HG02938 (cell line): ENCODE data around the gene CTAGE8.
"Not testable (repeated sequence)": the region's sequence is repeated elsewhere in the genome, so short reads cannot be mapped to it uniquely, and the experiment has no call there.

ENCODE experiments used
- ATAC-seq: cut with Tn5 transposase; IDR thresholded peaks from one replicate; pipeline ENCODE4 v1.9.1; 2021; ENCODE audit warnings: mild to moderate bottlenecking, moderate library complexity; ENCODE audit not compliant: unreplicated experiment

CTAGE8 gene

GRCh38 chr7:144269188-144269587 is at the start of gene CTAGE8:
Gene CTAGE8 (minus strand): TSS chr7:144269288. CDS start chr7:144269250, 38 bp downstream.
- not testable (repeated sequence) for ATAC-seq

GRCh38 chr7:144317537-144317936 is 48.4 kb upstream of the CTAGE8 start:
- ATAC-seq = not testable (repeated sequence)

- not testable (repeated sequence) for ATAC-seq
Measured at GRCh38 chr7:144311872-144312469, 42.9 kb upstream of the CTAGE8 start, which contains the start of gene OR2A1. Gene OR2A1 (plus strand): TSS chr7:144312419. CDS start chr7:144318125, 5,706 bp downstream.

- not testable (repeated sequence) for ATAC-seq
Measured at GRCh38 chr7:144311218-144311617, 42.1 kb upstream of the CTAGE8 start.

- ATAC-seq = not testable (repeated sequence)
Measured at GRCh38 chr7:144309702-144310101, 40.6 kb upstream of the CTAGE8 start.

- ATAC-seq = not testable (repeated sequence)
Measured at GRCh38 chr7:144305156-144305555, 36.1 kb upstream of the CTAGE8 start.

GRCh38 chr7:144303607-144304006 is 34.5 kb upstream of the CTAGE8 start:
- not testable (repeated sequence) for ATAC-seq

DNA sequence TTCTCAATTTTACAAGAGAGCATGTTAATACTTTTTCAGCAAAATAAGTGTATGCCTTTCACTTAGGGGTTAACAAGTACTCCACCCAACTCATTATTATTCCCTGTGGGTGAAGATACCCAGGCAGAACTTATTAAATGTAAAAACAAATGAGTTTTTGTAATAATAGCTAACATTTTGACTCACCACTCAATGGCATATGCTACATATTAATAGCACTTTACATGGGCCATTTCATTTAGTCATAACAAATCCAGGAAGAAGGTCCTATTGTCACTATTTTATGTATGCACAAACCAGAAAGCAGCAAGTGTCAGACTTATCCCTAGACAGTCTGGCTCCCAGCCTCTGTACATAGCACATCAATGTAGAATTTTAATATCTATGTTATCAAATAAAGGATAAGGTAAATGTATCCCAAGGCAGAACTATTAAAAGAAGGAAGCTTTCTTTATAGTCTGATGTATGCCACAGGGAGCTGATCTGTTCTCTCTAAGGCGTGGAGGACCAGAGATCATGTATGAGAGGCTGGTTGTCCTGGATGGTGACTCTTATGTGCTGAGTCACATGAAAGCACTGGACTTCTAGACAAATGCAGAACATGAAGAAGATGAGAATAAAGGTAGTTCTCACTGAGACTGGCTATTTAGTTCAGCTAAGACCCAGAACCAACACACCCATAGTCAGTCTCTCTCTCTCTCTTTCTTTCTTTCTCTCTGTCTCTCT is 33.7 kb upstream of the CTAGE8 start:
- ATAC-seq = not testable (repeated sequence)

GRCh38 chr7:144293794-144294499 is 24.9 kb upstream of the CTAGE8 start:
- peak; percentile 70 for ATAC-seq

DNA sequence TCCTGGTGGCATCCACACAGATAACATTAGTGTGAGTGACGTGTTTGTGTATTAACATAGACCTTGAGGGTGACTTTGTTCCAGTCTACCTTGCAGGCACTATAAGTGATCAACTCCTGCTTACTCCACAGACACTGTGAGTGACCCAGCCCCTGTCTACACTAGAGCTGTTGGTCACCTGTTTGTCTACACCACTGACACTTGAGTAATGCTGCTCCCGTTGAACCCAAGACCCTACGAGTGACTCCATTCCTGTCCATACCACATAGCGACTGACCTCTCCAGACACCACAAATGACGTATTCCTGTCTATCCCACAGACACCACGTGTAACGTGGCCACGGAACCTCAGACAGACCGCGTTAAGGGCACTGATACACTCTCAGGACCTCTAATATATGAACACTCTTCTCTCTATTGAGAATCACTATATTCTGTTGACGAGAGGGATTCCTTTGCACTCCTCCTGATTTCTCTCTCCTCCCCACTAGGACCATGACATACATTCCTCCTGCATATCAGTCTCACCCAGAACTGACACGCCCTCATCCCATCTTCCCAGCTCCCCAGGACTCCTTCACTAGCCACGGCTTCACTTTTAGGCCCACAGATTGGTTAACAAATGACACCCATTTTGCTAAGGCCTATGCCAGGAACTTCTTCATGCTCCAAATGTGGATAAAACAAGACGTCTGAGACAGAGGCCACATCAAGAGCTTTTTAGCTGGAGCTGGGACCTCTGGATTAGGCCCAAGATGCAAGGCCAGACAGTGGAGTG is 23.5 kb upstream of the CTAGE8 start:
- ATAC-seq = not testable (repeated sequence)

DNA sequence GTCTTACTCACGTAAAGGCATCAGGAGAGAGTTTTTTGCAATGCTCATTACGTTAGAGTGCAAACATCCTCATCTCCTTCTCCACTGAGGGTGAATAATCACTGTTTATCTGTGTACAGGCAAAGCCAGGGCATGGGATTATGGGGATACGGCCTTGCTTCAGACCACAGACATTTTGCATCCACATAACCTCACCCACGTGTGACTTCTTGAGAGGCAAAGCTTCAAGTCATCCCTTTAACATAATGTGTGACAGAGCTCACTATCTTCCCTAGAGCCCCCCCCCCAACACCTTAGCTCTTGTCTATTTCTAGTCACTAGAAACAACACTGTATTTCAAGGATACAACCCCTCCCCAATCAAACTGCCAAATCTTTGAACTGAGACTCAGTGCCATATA is 22.5 kb upstream of the CTAGE8 start:
- ATAC-seq = not testable (repeated sequence)

DNA sequence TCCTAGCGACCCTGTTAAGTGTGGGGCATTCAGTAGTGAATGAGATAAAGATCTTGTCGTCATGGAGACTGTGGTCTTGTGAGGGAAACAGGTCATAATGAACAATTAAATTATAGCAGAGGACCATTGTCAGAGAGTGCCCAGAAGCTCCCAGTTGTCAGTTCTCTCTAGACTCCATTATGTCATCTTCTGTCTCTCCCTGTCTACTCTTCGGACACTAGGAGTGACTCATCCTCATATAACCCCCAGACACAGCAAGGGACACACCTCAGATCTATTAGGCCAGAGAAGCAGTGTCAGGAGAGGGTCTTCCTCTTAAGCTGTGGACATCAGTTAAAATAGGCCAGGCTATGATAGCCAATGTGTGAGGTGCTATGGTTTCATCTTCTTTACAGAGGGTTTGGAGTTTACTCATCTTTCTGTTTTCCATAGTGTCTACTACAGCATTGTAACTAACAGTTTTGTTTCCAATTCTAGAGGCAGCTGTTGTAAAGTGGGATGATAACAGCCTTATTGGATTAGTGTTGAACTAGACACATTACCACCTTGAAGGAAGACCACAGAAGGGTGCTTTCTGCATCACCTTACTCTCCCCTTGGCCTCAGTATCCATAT is 18.2 kb upstream of the CTAGE8 start:
- not testable (repeated sequence) for ATAC-seq

DNA sequence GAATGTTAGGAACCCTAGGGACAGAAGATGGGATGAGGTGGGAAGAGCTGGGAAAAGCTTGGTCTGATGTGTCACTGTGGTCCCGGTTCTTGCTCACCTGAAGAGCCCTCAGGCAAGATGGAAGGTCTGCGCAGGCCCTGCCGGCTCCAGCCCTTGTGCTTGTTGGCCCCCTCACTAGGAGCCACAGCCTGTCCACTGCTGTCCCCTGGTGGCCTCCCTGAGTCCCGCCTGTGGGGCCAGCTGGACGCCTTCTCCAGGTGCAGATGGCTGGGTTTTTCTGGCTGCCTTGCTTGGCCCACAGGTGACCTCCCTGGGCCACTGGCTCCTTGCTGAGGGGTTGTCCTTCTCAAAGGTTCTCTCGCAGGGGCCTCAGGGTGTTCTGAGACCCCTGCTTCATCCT is 14.6 kb upstream of the CTAGE8 start:
- not testable (repeated sequence) for ATAC-seq

GRCh38 chr7:144282490-144282889 is 13.4 kb upstream of the CTAGE8 start:
- ATAC-seq = not testable (repeated sequence)

DNA sequence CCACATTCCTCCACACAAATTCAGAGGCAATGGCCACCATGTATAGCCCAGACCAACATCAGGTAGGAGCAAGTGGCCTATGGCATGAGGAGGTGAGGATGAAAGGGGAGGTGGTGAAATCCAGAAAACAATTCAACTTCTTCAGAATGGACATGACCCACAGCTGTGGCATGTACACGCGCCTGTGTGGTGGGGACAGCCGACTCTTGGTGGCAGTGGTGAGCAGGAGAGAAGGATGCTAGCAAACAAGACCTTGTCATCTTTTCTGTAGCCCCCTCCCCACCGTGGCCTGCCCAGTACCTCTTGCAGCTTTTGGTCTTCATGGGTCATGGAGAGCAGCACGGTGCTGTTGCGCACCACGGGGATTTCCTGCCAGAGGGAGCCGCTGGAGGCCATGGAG is 12.9 kb upstream of the CTAGE8 start:
- not testable (repeated sequence) for ATAC-seq

DNA sequence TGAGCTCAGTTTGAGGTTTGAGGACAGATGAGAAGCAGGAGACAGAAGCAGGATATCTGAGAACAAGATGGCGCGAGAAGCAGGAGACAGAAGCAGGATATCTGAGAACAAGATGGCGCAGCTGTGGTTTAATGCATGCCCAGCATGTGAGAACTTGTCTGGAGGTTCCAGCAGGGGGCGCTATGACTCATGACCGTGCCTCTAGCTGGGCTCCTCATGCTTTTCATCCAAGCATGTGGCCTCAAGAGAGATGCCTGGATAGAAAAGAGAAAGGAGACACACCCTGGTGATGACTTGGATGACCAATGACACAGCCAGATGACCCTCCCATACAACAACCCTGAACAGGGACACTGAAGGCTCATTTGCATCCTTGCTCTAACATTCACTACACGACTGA is 10.9 kb upstream of the CTAGE8 start:
- not testable (repeated sequence) for ATAC-seq

- not testable (repeated sequence) for ATAC-seq
Measured at GRCh38 chr7:144275281-144275680, 6.2 kb upstream of the CTAGE8 start.

DNA sequence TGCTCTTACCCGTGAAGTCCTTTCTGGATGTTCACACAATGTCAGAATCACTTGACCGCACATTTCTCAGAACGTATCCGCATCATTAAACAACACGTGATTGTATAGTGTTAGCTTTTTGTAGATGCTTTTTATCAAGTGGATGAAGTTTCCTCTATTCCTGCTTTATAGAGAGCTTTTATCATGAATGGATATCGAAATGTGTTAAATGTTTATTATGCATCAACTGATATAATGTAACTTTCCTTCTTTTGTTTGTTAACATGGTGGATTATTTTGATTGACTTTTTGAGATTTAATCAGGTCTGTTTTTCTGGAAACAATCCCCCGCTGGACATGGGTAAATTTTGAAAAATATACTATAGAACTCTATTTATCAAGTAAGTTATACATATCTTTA is 4.4 kb downstream of the CTAGE8 start, which contains the start of gene OR2A7:
OR2A7 (minus strand) TSS at position 101 of the 400 bp plus-strand sequence. CDS start 5,164 bp downstream, outside the sequence.
- not testable (repeated sequence) for ATAC-seq

- ATAC-seq = not testable (repeated sequence)
Measured at GRCh38 chr7:144262128-144262527, 7.0 kb downstream of the CTAGE8 start.

DNA sequence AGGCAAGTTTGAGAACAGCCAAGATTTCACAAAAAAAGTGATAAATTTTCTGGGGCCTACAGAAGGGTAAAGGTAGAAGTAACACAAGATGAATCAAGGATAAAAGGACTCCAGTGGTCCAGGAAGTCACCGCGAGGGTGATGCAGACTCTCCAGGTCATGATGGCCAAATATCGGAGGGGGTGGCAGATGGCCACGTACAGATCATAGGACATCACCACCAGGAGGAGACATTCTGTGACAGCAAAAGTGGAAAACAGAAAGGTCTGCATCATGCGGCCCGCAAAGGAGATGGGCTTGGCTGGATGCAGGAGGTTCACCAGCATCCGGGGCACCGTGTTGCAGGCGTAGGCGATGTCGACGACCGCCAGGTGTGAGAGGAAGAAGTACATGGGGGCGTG is 10.0 kb downstream of the CTAGE8 start:
- not testable (repeated sequence) for ATAC-seq
